ENCODE results near the gene DCUN1D3. TPM values are rescaled to one million over a fixed set of nuclear protein-coding genes. Genes with fewer than 3 reads are reported as not detected.

Gene DCUN1D3
- total RNA-seq, 4 donors from 2014 or later, result 14.7 to 38.0 (median 21.5) TPM

- no peaks in the 10 kb centered on the region for H3K9me3 ChIP-seq
- intact Hi-C loops (cut with DNase I; ENCODE audit: low total_unique reads), result no loop called here
- H3K4me3 ChIP-seq, result no peak overlapping the region
- H3K4me1 ChIP-seq, result no peaks in the 10 kb centered on the region
- no peak for TF ChIP-seq CTCF (IDR thresholded peaks at IDR 0.05)
- no peak for TF ChIP-seq POLR2A (IDR thresholded peaks at IDR 0.05)
- no peak overlapping the region for H3K27ac ChIP-seq
- no peaks in the 10 kb centered on the region for H3K36me3 ChIP-seq
- no peaks in the 10 kb centered on the region for H3K27me3 ChIP-seq
- DNase-seq, result no peak
These were observed 44.9 kb upstream of the DCUN1D3 start for GRCh38 chr16:20944861-20945574.

DNA sequence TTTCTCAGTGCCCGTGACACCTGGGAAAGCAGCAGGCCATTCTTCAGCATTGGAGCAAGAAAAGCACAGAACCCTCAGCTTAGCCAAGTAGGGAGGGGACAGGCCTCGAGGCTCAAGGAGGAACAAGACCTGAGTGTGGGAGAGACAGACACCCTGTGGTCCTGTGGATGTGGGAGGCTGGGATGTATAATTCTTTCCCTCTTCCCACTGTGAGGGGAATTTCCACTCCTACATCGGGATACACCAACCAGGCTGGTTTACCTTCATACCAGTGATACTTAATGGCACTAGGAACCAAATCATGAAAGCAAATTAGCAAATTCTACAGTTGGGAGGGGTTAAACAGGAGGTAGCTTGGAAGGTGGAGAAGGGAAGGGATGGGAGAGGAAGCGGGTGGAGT lies 42.1 kb upstream of the DCUN1D3 start:
- Histone ChIP-seq H3K27ac (no peak overlapping the region), H3K4me1 (no peaks in the 10 kb centered on the region), H3K9me3 (no peaks in the 10 kb centered on the region), H3K4me3 (no peak overlapping the region), H3K27me3 (no peaks in the 10 kb centered on the region), H3K36me3 (no peaks in the 10 kb centered on the region)
- TF ChIP-seq CTCF (IDR thresholded peaks at IDR 0.05) (no peak), POLR2A (IDR thresholded peaks at IDR 0.05) (no peak)
- no peak for DNase-seq
- intact Hi-C loops (cut with DNase I; ENCODE audit: low total_unique reads), result no loop called here

GRCh38 chr16:20941636-20941926 lies 41.4 kb upstream of the DCUN1D3 start:
- Histone ChIP-seq H3K27me3 (no peaks in the 10 kb centered on the region), H3K4me3 (no peak overlapping the region), H3K36me3 (no peaks in the 10 kb centered on the region), H3K9me3 (no peaks in the 10 kb centered on the region), H3K4me1 (no peaks in the 10 kb centered on the region), H3K27ac (no peak overlapping the region)
- no peak for TF ChIP-seq CTCF (IDR thresholded peaks at IDR 0.05)
- no peak for TF ChIP-seq POLR2A (IDR thresholded peaks at IDR 0.05)
- intact Hi-C loops (cut with DNase I; ENCODE audit: low total_unique reads), result no loop called here
- no peak for DNase-seq

GRCh38 chr16:20940871-20941635 lies 40.9 kb upstream of the DCUN1D3 start:
- no peak for DNase-seq
- no peaks in the 10 kb centered on the region for H3K36me3 ChIP-seq
- no peaks in the 10 kb centered on the region for H3K9me3 ChIP-seq
- no peaks in the 10 kb centered on the region for H3K4me1 ChIP-seq
- no peaks in the 10 kb centered on the region for H3K27me3 ChIP-seq
- TF ChIP-seq CTCF (IDR thresholded peaks at IDR 0.05), result no peak
- H3K4me3 ChIP-seq, result no peak overlapping the region
- intact Hi-C loops (cut with DNase I; ENCODE audit: low total_unique reads), result no loop called here
- H3K27ac ChIP-seq, result no peak overlapping the region

DNA sequence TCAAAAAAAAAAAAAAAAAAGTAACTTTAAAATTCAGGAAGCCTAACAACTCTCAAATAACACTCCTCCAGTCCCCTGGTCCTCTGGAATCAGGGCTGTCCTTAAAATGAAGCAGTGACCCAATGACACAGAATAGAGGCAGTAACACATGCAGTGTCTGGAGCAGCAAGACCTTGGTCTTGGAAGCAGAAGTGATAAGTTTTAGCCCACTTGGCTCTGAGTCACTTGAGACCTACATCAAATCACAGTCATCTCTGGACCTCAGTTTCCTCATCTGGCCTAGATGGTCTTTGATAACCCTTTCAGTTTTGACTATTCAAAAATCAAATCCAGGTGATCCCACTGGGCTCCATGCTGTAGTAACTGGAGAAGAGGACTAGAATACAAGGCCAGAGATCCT lies 39.5 kb upstream of the DCUN1D3 start:
- no peaks in the 10 kb centered on the region for H3K36me3 ChIP-seq
- H3K9me3 ChIP-seq, result no peaks in the 10 kb centered on the region
- no peak for DNase-seq
- no peak overlapping the region for H3K4me3 ChIP-seq
- intact Hi-C loops (cut with DNase I; ENCODE audit: low total_unique reads), result no loop called here
- no peaks in the 10 kb centered on the region for H3K4me1 ChIP-seq
- no peaks in the 10 kb centered on the region for H3K27me3 ChIP-seq
- TF ChIP-seq CTCF (IDR thresholded peaks at IDR 0.05) (no peak), POLR2A (IDR thresholded peaks at IDR 0.05) (no peak)
- H3K27ac ChIP-seq, result no peak overlapping the region

Measured in uterus (tissue), 4 donors.